Measurements from ENCODE around the gene TLE3.

The TLE3 gene

GRCh38 chr15:70058642-70059360 is 38.9 kb downstream of the TLE3 start:
- TF ChIP-seq CTCF (IDR thresholded peaks at IDR 0.05; ENCODE audit: control insufficient read depth, extremely low read depth, insufficient read depth) = no peak
- DNase-seq (ENCODE audit: low read depth) = no peak
- no peak overlapping the region for H3K4me3 ChIP-seq (ENCODE audit: low read depth, low read length)

GRCh38 chr15:70057931-70058641 is 39.6 kb downstream of the TLE3 start:
- no peak overlapping the region for H3K4me3 ChIP-seq (ENCODE audit: low read depth, low read length)
- no peak for DNase-seq (ENCODE audit: low read depth)
- TF ChIP-seq CTCF (IDR thresholded peaks at IDR 0.05; ENCODE audit: control insufficient read depth, extremely low read depth, insufficient read depth) = no peak

- TF ChIP-seq CTCF (IDR thresholded peaks at IDR 0.05; ENCODE audit: control insufficient read depth, extremely low read depth, insufficient read depth) = no peak
- H3K4me3 ChIP-seq (ENCODE audit: low read depth, low read length) = no peak overlapping the region
- no peak for DNase-seq (ENCODE audit: low read depth)
These were observed 41.5 kb downstream of the TLE3 start for GRCh38 chr15:70056091-70056680.

- TF ChIP-seq CTCF (IDR thresholded peaks at IDR 0.05; ENCODE audit: control insufficient read depth, extremely low read depth, insufficient read depth) = no peak
- no peak for DNase-seq (ENCODE audit: low read depth)
- H3K4me3 ChIP-seq (ENCODE audit: low read depth, low read length) = no peak overlapping the region
These were observed 42.1 kb downstream of the TLE3 start for GRCh38 chr15:70055601-70056051.

GRCh38 chr15:70054884-70055387 is 42.8 kb downstream of the TLE3 start:
- no peak for TF ChIP-seq CTCF (IDR thresholded peaks at IDR 0.05; ENCODE audit: control insufficient read depth, extremely low read depth, insufficient read depth)
- no peak overlapping the region for H3K4me3 ChIP-seq (ENCODE audit: low read depth, low read length)
- DNase-seq (ENCODE audit: low read depth) = no peak

- no peak for DNase-seq (ENCODE audit: low read depth)
- TF ChIP-seq CTCF (IDR thresholded peaks at IDR 0.05; ENCODE audit: control insufficient read depth, extremely low read depth, insufficient read depth) = no peak
- H3K4me3 ChIP-seq (ENCODE audit: low read depth, low read length) = no peak overlapping the region
These were observed 43.4 kb downstream of the TLE3 start for GRCh38 chr15:70054366-70054765.

Measured in LNCaP clone FGC (cell line).